Effector memory CD8-positive, alpha-beta T cell (primary cell): ENCODE measurements around the gene ARL5A.
"Not testable (repeated sequence)": the region's sequence is repeated elsewhere in the genome, so short reads cannot be mapped to it uniquely, and the experiment has no call there.

Experiments
- ATAC-seq: fragments of 150-1000 bp; cut with Tn5 transposase; replicated peaks from 2 replicates; pipeline ENCODE4 v1.10.0; 2021; ENCODE audit warnings: mild to moderate bottlenecking, moderate library complexity
- DNase-seq, 3 experiments: peaks; one replicate each; pipeline ENCODE4 v3.0.0; 2021
- H3K27ac Mint-ChIP-seq, 2 donors: one replicate each; pipeline ENCODE4 v1.8.0; 2022; ENCODE audit warnings: mild to moderate bottlenecking in 2 of 2, mixed read lengths in 2 of 2, moderate library complexity in 2 of 2
- H3K27me3 Mint-ChIP-seq, 2 donors: one replicate each; pipeline ENCODE4 v1.8.0; 2022; ENCODE audit warnings: mixed read lengths in 2 of 2
- H3K36me3 Mint-ChIP-seq: one replicate; pipeline ENCODE4 v1.8.0; 2022; ENCODE audit warnings: mild to moderate bottlenecking, moderate library complexity, mixed read lengths; ENCODE audit not compliant: insufficient read depth
- H3K4me1 Mint-ChIP-seq, 2 donors: one replicate each; pipeline ENCODE4 v1.8.0; 2022; ENCODE audit warnings: low read depth in 2 of 2, mixed read lengths in 2 of 2
- H3K4me3 Mint-ChIP-seq, 2 donors: one replicate each; pipeline ENCODE4 v1.8.0; 2022; ENCODE audit warnings: mild to moderate bottlenecking in 2 of 2, mixed read lengths in 2 of 2, moderate library complexity in 2 of 2
- H3K9me3 Mint-ChIP-seq, 2 donors: one replicate each; pipeline ENCODE4 v1.8.0; 2022; ENCODE audit warnings: mixed read lengths in 2 of 2
- total RNA-seq, 9 experiments: gene quantifications; one replicate each; lab custom pipeline; 2026; lab: John Stamatoyannopoulos, UW

ARL5A gene
- total RNA-seq: 18.1 to 69.1 (median 44.4) reads per million in 9 experiments

DNA sequence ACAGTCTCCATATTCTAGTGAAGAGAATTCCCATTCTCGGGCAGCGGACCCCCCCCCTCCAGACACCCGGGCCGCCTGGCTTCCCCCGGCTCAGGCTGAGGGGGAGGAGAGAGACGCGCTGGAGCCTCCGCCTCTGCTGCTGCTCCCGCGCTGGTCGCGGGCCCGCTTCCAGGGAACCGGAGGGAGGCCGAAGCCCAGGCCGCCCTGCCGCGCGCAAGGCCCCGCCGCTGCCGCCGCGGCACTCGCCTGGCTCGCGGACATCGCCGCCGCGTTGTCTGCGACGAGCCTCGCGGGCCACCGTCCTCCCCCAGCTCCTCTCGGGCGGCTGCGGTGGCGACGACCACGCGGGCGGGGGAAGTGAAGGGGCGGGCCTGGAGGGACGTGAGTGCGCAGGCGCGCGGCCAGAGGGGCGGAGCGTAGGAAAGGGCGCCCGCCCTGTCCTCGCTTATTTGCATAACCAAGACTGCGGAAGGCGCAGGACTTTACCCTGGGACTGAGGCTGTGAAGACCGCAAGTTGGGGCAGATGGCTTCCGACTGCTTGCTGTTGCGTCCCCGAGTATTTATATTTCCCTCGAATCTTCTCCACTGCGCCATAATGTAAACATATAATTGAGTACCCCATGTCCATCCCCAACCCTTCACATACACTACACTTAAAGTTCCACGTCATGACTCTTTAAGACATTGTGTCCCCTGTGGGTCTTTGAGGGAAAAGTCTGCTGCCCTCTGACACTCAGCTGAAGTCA, at the start of gene ARL5A:
ARL5A (minus strand) TSS at position 279 of the 747 bp plus-strand sequence; CDS start at position 34, 245 bp downstream.
- peak within 1 kb of the TSS; percentile 90 to 93 for H3K4me3 Mint-ChIP-seq
- no peaks in the 10 kb centered on the region for H3K27me3 Mint-ChIP-seq
- DNase-seq (peak; percentile 95 to 98 (median 97)), ATAC-seq (peak; percentile 91)
- no peaks in the 10 kb centered on the region for H3K9me3 Mint-ChIP-seq
- peaks cover 35 to 43% of the 10 kb centered on the region in 2 donors for H3K4me1 Mint-ChIP-seq
- peaks cover 17% of the 10 kb centered on the region for H3K36me3 Mint-ChIP-seq
- peak within 1 kb of the TSS; percentile 94 to 95 for H3K27ac Mint-ChIP-seq

- H3K27me3 Mint-ChIP-seq: peaks cover 14 to 17% of the 10 kb centered on the region in 2 donors
- H3K4me1 Mint-ChIP-seq, ATAC-seq, DNase-seq, H3K27ac Mint-ChIP-seq, H3K9me3 Mint-ChIP-seq, H3K36me3 Mint-ChIP-seq, H3K4me3 Mint-ChIP-seq: not testable (repeated sequence)
These were observed 47.4 kb upstream of the ARL5A start for GRCh38 chr2:151875631-151876030.

GRCh38 chr2:151872463-151872862, 44.2 kb upstream of the ARL5A start:
- ATAC-seq (no peak), DNase-seq (no peak)
- H3K4me1 Mint-ChIP-seq: no peaks in the 10 kb centered on the region
- H3K36me3 Mint-ChIP-seq: no peaks in the 10 kb centered on the region
- no peaks in the 10 kb centered on the region for H3K9me3 Mint-ChIP-seq
- H3K27ac Mint-ChIP-seq: no peak overlapping the region
- H3K27me3 Mint-ChIP-seq: peaks cover 35 to 38% of the 10 kb centered on the region in 2 donors
- no peak overlapping the region for H3K4me3 Mint-ChIP-seq

GRCh38 chr2:151869291-151869690, 41.1 kb upstream of the ARL5A start:
- Mint-ChIP-seq H3K9me3 (no peaks in the 10 kb centered on the region), H3K4me3 (no peak overlapping the region), H3K27ac (no peak overlapping the region), H3K36me3 (peaks cover 3% of the 10 kb centered on the region), H3K4me1 (no peaks in the 10 kb centered on the region), H3K27me3 (peaks cover 47 to 49% of the 10 kb centered on the region in 2 donors)
- DNase-seq (no peak), ATAC-seq (no peak)

- no peaks in the 10 kb centered on the region for H3K4me1 Mint-ChIP-seq
- peaks cover 3% of the 10 kb centered on the region for H3K36me3 Mint-ChIP-seq
- no peak for ATAC-seq
These were observed 34.5 kb upstream of the ARL5A start for GRCh38 chr2:151862700-151863099.

DNA sequence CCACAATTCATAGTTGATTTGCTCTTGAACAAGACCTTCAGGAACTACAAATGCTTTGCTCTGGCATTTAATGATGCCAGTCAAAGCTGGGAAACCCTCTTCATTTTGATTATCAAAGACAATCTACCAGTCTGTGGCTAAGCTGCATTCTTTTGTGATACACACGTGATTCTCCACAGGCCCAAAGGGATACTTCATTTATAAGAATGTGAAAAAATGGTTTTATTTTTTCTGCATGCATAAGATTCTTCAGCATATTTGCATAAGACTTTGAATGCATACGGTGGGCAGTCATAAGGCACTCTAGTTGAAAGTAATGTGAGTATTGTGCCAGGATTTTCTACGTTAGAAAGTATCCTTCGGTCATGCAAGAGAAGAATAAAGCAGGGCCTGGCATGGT, 33.0 kb upstream of the ARL5A start:
- Mint-ChIP-seq H3K4me1 (no peaks in the 10 kb centered on the region), H3K9me3 (no peaks in the 10 kb centered on the region), H3K27ac (no peak overlapping the region), H3K4me3 (no peak overlapping the region), H3K36me3 (peaks cover 3% of the 10 kb centered on the region), H3K27me3 (peaks cover 0 to 17% of the 10 kb centered on the region in 2 donors)
- DNase-seq (no peak), ATAC-seq (no peak)

More at GRCh38 chr2:151862700-151863099, 34.5 kb upstream of the ARL5A start:
- H3K9me3 Mint-ChIP-seq: no peaks in the 10 kb centered on the region
- no peak overlapping the region for H3K4me3 Mint-ChIP-seq
- H3K27ac Mint-ChIP-seq: no peak overlapping the region
- DNase-seq: no peak
- H3K27me3 Mint-ChIP-seq: peaks cover 12 to 23% of the 10 kb centered on the region in 2 donors

- Mint-ChIP-seq H3K27me3 (peaks cover 0 to 17% of the 10 kb centered on the region in 2 donors), H3K4me3 (no peak overlapping the region), H3K4me1 (no peaks in the 10 kb centered on the region), H3K36me3 (peaks cover 1% of the 10 kb centered on the region), H3K9me3 (no peaks in the 10 kb centered on the region), H3K27ac (no peak overlapping the region)
- ATAC-seq (no peak), DNase-seq (no peak)
These were observed 32.5 kb upstream of the ARL5A start for GRCh38 chr2:151860613-151861146.

DNA sequence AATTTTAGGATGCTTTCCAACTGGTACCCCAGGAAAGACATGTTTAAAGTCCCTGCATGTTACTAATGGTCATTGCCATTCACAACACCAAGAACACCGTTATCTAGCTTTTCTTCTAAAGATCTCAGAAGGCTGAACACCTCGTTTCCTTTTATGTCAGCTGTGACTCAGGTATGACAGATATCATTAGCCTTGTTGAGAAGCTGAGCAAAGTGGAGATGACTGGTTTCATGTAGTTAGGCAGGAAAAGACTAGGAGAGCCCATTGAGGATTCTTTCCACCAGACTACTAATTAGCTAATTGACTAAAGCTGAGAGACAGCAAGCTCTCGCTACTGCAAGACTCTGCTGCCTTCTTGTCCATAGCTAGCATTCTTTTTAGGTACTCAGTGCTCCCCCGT, 32.0 kb upstream of the ARL5A start:
- no peak overlapping the region for H3K27ac Mint-ChIP-seq
- ATAC-seq (no peak), DNase-seq (no peak)
- no peak overlapping the region for H3K4me3 Mint-ChIP-seq
- no peaks in the 10 kb centered on the region for H3K4me1 Mint-ChIP-seq
- no peaks in the 10 kb centered on the region for H3K36me3 Mint-ChIP-seq
- H3K9me3 Mint-ChIP-seq: no peaks in the 10 kb centered on the region
- peaks cover 0 to 13% of the 10 kb centered on the region in 2 donors for H3K27me3 Mint-ChIP-seq

DNA sequence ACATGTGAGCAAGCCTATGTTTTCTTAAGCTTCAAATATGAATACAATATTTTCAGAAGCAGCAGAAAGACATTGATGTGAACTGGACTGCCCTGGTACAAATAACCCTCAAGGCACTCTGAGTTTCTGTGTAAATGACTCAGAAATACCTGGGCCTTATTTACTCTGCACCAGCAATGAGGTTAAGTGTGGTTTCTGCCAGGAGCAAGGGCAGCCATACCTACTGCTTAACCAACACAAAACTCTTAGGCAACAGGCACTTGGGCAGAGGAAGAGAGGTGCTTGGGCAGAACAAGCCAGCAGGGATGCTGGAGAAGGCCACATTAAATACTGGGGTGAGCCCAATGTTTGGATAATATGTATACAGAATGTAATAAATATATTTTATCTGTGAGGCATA, 29.4 kb upstream of the ARL5A start:
- no peak overlapping the region for H3K27ac Mint-ChIP-seq
- H3K36me3 Mint-ChIP-seq: no peaks in the 10 kb centered on the region
- no peak for ATAC-seq
- H3K4me3 Mint-ChIP-seq: no peak overlapping the region
- H3K27me3 Mint-ChIP-seq: peaks cover 0 to 4% of the 10 kb centered on the region in 2 donors
- no peaks in the 10 kb centered on the region for H3K4me1 Mint-ChIP-seq
- H3K9me3 Mint-ChIP-seq: no peaks in the 10 kb centered on the region
- DNase-seq: no peak

DNA sequence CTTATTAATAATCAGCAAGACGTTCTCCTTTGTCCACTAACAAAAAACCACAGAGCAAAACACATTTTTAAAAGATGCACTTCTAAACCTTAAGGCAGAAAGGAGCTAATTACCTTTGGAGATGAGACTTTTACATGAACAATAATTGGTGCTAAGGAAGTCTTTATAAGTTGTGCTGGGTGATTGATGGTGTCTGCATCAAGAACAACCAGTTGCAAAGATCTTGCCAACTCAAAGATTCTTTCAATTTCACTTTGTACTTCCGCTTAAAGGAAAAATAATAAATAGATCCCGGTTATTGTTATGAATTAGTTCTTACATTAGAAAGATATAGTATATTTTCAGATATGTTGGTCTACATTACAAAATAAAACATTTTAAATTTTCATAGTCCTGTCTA, 26.9 kb upstream of the ARL5A start:
- peaks cover 0 to 4% of the 10 kb centered on the region in 2 donors for H3K27me3 Mint-ChIP-seq
- H3K27ac Mint-ChIP-seq: no peak overlapping the region
- no peaks in the 10 kb centered on the region for H3K4me1 Mint-ChIP-seq
- no peaks in the 10 kb centered on the region for H3K9me3 Mint-ChIP-seq
- H3K4me3 Mint-ChIP-seq: no peak overlapping the region
- ATAC-seq: no peak
- H3K36me3 Mint-ChIP-seq: no peaks in the 10 kb centered on the region
- no peak for DNase-seq

- Mint-ChIP-seq H3K4me1 (no peaks in the 10 kb centered on the region), H3K4me3 (no peak overlapping the region), H3K27me3 (peaks cover 2 to 4% of the 10 kb centered on the region in 2 donors), H3K36me3 (no peaks in the 10 kb centered on the region), H3K27ac (no peak overlapping the region), H3K9me3 (no peaks in the 10 kb centered on the region)
- DNase-seq (no peak), ATAC-seq (no peak)
These were observed 25.0 kb upstream of the ARL5A start for GRCh38 chr2:151853070-151853758.

- no peaks in the 10 kb centered on the region for H3K4me1 Mint-ChIP-seq
- H3K27me3 Mint-ChIP-seq: peaks cover 4 to 6% of the 10 kb centered on the region in 2 donors
- H3K9me3 Mint-ChIP-seq: no peaks in the 10 kb centered on the region
- ATAC-seq (no peak), DNase-seq (no peak)
- H3K4me3 Mint-ChIP-seq: no peak overlapping the region
- H3K36me3 Mint-ChIP-seq: no peaks in the 10 kb centered on the region
- H3K27ac Mint-ChIP-seq: no peak overlapping the region
These were observed 24.2 kb upstream of the ARL5A start for GRCh38 chr2:151852260-151853069.

DNA sequence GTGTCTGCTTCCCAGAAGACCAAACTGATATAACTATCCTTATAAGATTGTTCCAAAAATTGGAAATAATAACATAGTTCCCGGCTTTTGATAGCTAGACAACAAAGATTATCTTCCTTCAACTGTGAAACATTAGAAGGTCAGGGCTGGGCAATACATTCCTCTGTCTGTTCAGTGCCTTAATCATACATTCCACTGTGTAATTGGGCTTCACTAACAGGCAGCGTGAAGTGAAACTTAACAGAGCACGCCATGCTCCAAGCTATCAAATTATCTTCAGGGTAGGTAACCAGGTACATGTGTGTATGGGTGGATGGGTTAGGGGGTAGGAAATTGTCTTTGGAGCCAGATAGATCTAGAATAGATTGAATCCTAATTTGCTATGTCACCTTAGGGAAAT, 23.5 kb upstream of the ARL5A start:
- Mint-ChIP-seq H3K4me3 (no peak overlapping the region), H3K4me1 (no peaks in the 10 kb centered on the region), H3K27ac (no peak overlapping the region), H3K36me3 (no peaks in the 10 kb centered on the region), H3K27me3 (peaks cover 4 to 6% of the 10 kb centered on the region in 2 donors), H3K9me3 (no peaks in the 10 kb centered on the region)
- ATAC-seq (no peak), DNase-seq (no peak)
